GM18511 (cell line): ENCODE results near the gene ZGLP1.
A peak's percentile ranks its signal among the peaks of the same experiment; 100 is the strongest.

Source experiments
- ATAC-seq: cut with Tn5 transposase; IDR thresholded peaks from one replicate; pipeline ENCODE4 v1.9.1; 2021; ENCODE audit warnings: mild to moderate bottlenecking, moderate library complexity; ENCODE audit not compliant: unreplicated experiment

Gene ZGLP1

GRCh38 chr19:10295847-10296591 is 13.6 kb downstream of the ZGLP1 start:
- no peak for ATAC-seq

DNA sequence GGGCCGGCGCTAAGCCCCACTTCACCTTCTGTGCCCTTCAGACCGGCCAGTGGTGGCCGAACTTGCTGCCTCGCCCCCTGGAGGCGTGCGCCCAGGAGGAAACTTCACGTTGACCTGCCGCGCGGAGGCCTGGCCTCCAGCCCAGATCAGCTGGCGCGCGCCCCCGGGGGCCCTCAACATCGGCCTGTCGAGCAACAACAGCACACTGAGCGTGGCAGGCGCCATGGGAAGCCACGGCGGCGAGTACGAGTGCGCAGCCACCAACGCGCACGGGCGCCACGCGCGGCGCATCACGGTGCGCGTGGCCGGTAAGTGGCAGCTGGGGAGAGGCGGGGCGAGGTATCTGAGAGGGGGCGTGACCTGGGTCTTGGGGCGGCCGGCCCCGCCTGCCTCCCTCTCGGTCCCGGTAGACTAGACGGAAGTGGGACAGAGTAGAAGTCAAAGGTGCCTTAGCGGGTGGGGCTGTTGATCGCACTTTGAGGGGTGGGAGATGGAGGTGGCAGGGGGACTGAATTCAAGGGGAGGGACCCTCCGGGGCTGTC is 14.2 kb downstream of the ZGLP1 start:
- ATAC-seq = peak; percentile 53

- no peak for ATAC-seq
These were observed 15.3 kb downstream of the ZGLP1 start for GRCh38 chr19:10294368-10294697.

- no peak for ATAC-seq
These were observed 15.8 kb downstream of the ZGLP1 start for GRCh38 chr19:10293637-10294367.

GRCh38 chr19:10292789-10293636 is 16.6 kb downstream of the ZGLP1 start:
- no peak for ATAC-seq

GRCh38 chr19:10292206-10292788 is 17.3 kb downstream of the ZGLP1 start:
- peak; percentile 50 for ATAC-seq

DNA sequence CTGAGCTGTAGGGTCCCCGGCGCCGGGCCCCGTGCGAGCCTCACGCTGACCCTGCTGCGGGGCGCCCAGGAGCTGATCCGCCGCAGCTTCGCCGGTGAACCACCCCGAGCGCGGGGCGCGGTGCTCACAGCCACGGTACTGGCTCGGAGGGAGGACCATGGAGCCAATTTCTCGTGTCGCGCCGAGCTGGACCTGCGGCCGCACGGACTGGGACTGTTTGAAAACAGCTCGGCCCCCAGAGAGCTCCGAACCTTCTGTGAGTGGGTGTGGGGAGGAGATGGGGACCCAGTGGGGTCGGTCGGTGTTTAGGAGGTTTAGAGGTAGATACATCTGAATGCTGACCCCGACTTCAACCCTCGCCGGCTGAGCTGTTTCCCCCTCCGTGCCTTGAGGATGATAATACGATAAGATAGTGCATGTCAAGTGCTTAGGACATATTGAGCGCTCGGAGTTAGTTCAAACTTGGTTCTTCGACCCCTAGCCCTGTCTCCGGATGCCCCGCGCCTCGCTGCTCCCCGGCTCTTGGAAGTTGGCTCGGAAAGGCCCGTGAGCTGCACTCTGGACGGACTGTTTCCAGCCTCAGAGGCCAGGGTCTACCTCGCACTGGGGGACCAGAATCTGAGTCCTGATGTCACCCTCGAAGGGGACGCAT is 17.9 kb downstream of the ZGLP1 start:
- no peak for ATAC-seq

GRCh38 chr19:10290876-10291553 is 18.6 kb downstream of the ZGLP1 start:
- ATAC-seq = no peak

DNA sequence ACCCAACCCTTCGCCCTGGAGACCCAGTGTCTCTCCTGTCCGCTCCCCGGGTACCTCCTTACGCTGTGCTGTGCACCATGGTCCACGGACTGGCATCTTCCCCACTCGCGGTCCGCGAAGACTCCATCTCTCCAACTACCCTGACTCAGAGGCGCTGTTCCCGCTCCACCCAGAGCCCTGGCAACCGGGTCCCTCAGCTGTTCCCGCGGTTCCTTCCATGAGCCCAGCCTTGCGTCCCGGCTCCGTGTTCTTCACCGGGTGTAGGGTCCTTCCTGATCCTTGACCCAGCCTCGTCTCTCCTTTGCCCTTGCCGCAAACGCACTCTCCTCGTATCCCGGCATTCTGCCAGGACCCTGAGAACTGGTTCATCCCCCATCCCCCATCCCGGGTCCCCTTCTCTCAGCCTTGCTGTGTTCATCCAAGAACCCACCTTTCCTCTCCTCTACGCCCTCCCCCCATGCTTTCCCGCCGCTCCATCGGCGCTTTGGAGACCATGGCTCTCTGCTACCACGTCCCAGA is 19.2 kb downstream of the ZGLP1 start:
- no peak for ATAC-seq

DNA sequence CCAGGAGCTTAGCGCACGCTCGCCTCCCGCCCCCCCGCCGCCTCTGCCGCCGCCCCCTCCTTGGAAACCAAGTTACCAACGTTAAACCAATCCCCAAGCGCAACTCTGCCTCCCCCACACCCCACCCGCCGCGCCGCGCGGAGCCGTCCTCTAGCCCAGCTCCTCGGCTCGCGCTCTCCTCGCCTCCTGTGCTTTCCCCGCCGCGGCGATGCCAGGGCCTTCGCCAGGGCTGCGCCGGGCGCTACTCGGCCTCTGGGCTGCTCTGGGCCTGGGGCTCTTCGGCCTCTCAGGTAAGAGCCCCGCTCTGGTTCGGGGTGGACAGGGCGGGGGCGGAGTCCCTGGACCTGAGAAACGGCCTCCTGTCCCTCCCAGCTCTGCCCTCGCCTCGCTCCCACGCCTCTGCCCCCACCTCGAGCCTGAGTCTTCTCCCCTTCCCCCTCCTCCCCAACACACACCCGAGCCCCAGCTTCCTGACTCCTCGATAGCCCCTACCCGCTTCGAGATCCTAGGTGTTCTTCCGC is 19.7 kb downstream of the ZGLP1 start, which contains the start of gene ICAM5:
Gene ICAM5 (plus strand): TSS at position 117 of the 521 bp plus-strand sequence. CDS start 92 bp downstream, at position 209.
- ATAC-seq = no peak

DNA sequence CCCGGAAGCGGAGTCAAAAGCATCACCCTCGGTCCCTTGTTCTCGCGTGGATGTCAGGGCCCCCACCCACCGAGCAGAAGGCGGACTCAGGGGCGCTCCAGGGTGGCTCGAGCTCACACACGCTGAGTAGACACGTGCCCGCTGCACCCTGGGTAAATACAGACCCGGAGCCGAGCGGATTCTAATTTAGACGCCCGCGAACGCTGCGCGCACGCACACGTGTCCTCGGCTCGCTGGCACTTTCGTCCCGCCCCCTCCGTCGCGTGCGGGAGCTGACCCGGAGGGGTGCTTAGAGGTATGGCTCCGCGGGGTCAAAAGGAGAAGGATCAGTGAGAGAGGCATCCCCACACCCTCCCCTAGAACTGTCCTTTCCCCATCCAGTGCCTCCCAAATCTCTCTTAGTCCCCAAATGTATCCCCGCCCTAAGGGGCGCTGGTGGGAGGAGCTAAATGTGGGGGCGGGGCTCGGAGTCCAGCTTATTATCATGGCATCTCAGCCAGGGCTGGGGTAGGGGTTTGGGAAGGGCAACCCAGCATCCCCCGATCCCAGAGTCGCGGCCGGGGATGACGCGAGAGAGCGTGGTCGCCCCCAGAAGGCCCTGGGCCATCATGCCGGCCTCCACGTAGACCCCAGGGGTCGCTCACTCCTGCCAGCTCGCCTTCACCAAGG is 20.3 kb downstream of the ZGLP1 start:
- ATAC-seq = no peak

- no peak for ATAC-seq
These were observed 20.9 kb downstream of the ZGLP1 start for GRCh38 chr19:10288662-10289166.

GRCh38 chr19:10286803-10287737 is 22.5 kb downstream of the ZGLP1 start, which contains the start of gene ICAM4:
TSS of gene ICAM4 (plus strand) at chr19:10286955. CDS start at chr19:10287013, 58 bp downstream.
- ATAC-seq = no peak

GRCh38 chr19:10285393-10285792 is 24.2 kb downstream of the ZGLP1 start:
- ATAC-seq = no peak

- no peak for ATAC-seq
These were observed 24.7 kb downstream of the ZGLP1 start for GRCh38 chr19:10284960-10285278.

GRCh38 chr19:10284065-10284959 is 25.3 kb downstream of the ZGLP1 start:
- no peak for ATAC-seq
